Endothelial cell of umbilical vein (primary cell): Measurements from ENCODE around the gene SPPL2B. TPM values are rescaled to one million over a fixed set of nuclear protein-coding genes. Genes with fewer than 3 reads are reported as not detected.

Experiments
- BruUV-seq: library from RNA; stranded (reverse); fragments of 400-500 nt; replicated peaks from 2 replicates; lab custom pipeline; 2021; lab: Mats Ljungman, UMichigan
- CTCF ChIA-PET: fragments of 300-600, 350-600 bp; sonication (Branson Sonifier 250); formaldehyde crosslinking; loops from one replicate; lab custom pipeline; 2021; ENCODE audit warnings: antibody characterized with exemption, inconsistent platforms; lab: Charles Lee
- POLR2A ChIA-PET: fragments of 300-600, 350-600 bp; sonication (Branson Sonifier 250); formaldehyde crosslinking; loops from one replicate; lab custom pipeline; 2021; ENCODE audit warnings: antibody characterized with exemption, inconsistent platforms; lab: Charles Lee
- DNase-seq: peaks from one replicate; pipeline ENCODE4 v3.0.0-alpha.2; 2011; ENCODE audit warnings: low read depth, low spot score
- FAIRE-seq: peaks from 2 replicates; lab custom pipeline; 2011; peaks lifted over from hg19 to GRCh38; lab: Jason Lieb, UNC
- H2AFZ ChIP-seq: 2 replicates; pipeline ENCODE4 v1.6.0; 2012; ENCODE audit warnings: low read depth, low read length, control low read depth, inconsistent platforms
- H3K27ac ChIP-seq: 2 replicates; pipeline ENCODE4 v1.5.1; 2011; ENCODE audit warnings: low read depth, mild to moderate bottlenecking, control low read depth, low read length, moderate library complexity; ENCODE audit not compliant: insufficient read depth
- H3K27me3 ChIP-seq, 2 experiments: 2 replicates each; pipeline versions ENCODE4 v1.6.0 to v1.6.1; 2011; ENCODE audit warnings: low read length in 2 of 2, mixed read lengths in 1 of 2; ENCODE audit not compliant: control insufficient read depth in 2 of 2, insufficient read depth in 2 of 2
- H3K36me3 ChIP-seq, 2 experiments: 2 replicates in 1 of 2; 3 replicates in 1 of 2; pipeline ENCODE4 v1.5.1; 2011; ENCODE audit warnings: low read length in 2 of 2, mild to moderate bottlenecking in 1 of 2, moderate library complexity in 1 of 2; ENCODE audit not compliant: control insufficient read depth in 2 of 2, insufficient read depth in 2 of 2; ENCODE audit errors: extremely low read depth in 1 of 2
- H3K4me1 ChIP-seq: 3 replicates; pipeline ENCODE4 v1.5.1; 2011; ENCODE audit warnings: mild to moderate bottlenecking, low read length; ENCODE audit not compliant: control insufficient read depth, insufficient read depth; ENCODE audit errors: extremely low read depth
- H3K4me2 ChIP-seq: 2 replicates; pipeline ENCODE4 v1.6.1; 2011; ENCODE audit warnings: low read length, control low read depth, mixed read lengths; ENCODE audit not compliant: insufficient read depth
- H3K4me3 ChIP-seq, 3 experiments: fragments of 200-600 bp in 1 of 3; sonication (generic), shearing (Covaris generic) in 1 of 3; replicated peaks in 1 of 3; 2 replicates each; pipeline ENCODE4 v1.5.1; 2011 to 2016; ENCODE audit warnings: control low read depth in 3 of 3, low read length in 3 of 3, mild to moderate bottlenecking in 2 of 3, inconsistent platforms in 1 of 3, low read depth in 1 of 3, moderate library complexity in 1 of 3; ENCODE audit not compliant: insufficient read depth in 1 of 3
- H3K79me2 ChIP-seq: 2 replicates; pipeline ENCODE4 v1.6.0; 2012; ENCODE audit warnings: low read length, inconsistent platforms; ENCODE audit not compliant: control insufficient read depth, insufficient read depth
- H3K9ac ChIP-seq: replicated peaks from 2 replicates; pipeline ENCODE3; 2011; ENCODE audit warnings: low read length, control low read depth; ENCODE audit not compliant: insufficient read depth; ENCODE audit errors: extremely low read depth
- H3K9me1 ChIP-seq: replicated peaks from 3 replicates; pipeline ENCODE4 v1.6.0; 2011; ENCODE audit warnings: mild to moderate bottlenecking, low read length; ENCODE audit not compliant: control insufficient read depth, insufficient read depth; ENCODE audit errors: extremely low read depth
- H3K9me3 ChIP-seq: replicated peaks from 2 replicates; pipeline ENCODE4 v1.5.1; 2012; ENCODE audit warnings: low read length, inconsistent platforms; ENCODE audit not compliant: control insufficient read depth, insufficient read depth
- H4K20me1 ChIP-seq: replicated peaks from 2 replicates; pipeline ENCODE3; 2011; ENCODE audit warnings: mild to moderate bottlenecking, low read length; ENCODE audit not compliant: control insufficient read depth, insufficient read depth; ENCODE audit errors: extremely low read depth
- CTCF ChIP-seq, 2 donors: IDR thresholded peaks; 1 replicate in 1 of 2; 2 replicates in 1 of 2; pipeline ENCODE4 v1.5.1; 2011; ENCODE audit warnings: low read length in 2 of 2, mild to moderate bottlenecking in 2 of 2, moderate library complexity in 2 of 2, control low read depth in 1 of 2, inconsistent platforms in 1 of 2, low read depth in 1 of 2; ENCODE audit not compliant: insufficient read depth in 1 of 2; ENCODE audit errors: extremely low read depth in 1 of 2
- EZH2 ChIP-seq: IDR thresholded peaks from 2 replicates; pipeline ENCODE4 v1.6.1; 2012; ENCODE audit warnings: borderline replicate concordance, low read depth, mild to moderate bottlenecking, moderate library complexity, low read length, inconsistent platforms; ENCODE audit not compliant: severe bottlenecking
- GATA2 ChIP-seq: IDR thresholded peaks from 2 replicates; pipeline ENCODE4 v1.7.0; 2011; ENCODE audit warnings: low read depth, mild to moderate bottlenecking, moderate library complexity, mixed read lengths, low read length; ENCODE audit not compliant: insufficient read length, insufficient read depth
- JUN ChIP-seq: IDR thresholded peaks from 2 replicates; pipeline ENCODE4 v1.6.1; 2011; ENCODE audit warnings: borderline replicate concordance, low read depth; ENCODE audit not compliant: insufficient read length, insufficient read depth
- MAX ChIP-seq: IDR thresholded peaks from 2 replicates; pipeline ENCODE4 v1.6.1; 2011; ENCODE audit not compliant: insufficient read depth, insufficient read length
- MYC ChIP-seq: IDR thresholded peaks from one replicate; pipeline ENCODE4 v1.6.1; 2011; ENCODE audit warnings: mild to moderate bottlenecking, low read depth, low read length
- POLR2AphosphoS5 ChIP-seq: IDR thresholded peaks from 2 replicates; pipeline ENCODE4 v1.6.1; 2012; ENCODE audit warnings: low read depth, mild to moderate bottlenecking, control low read depth, low read length, moderate library complexity; ENCODE audit not compliant: insufficient read depth
- dilution Hi-C: fragments of 300-500 bp; cut with MboI; formaldehyde crosslinking; loops from one replicate; pipeline ENCODE4 v1.15.0; 2019; ENCODE audit warnings: low sequenced_read_pairs; ENCODE audit not compliant: extremely low pct_ligation_motif_present
- intact Hi-C: fragments of 100-400 bp; cut with micrococcal nuclease; formaldehyde crosslinking; loops from one replicate; pipeline ENCODE4 v1.10.0; 2022
- polyA plus RNA-seq, 4 experiments: library from polyadenylated mRNA; depleted of rRNA in 3 of 4; stranded (reverse) in 3 of 4; unstranded in 1 of 4; fragments of >200 nt; gene quantifications; 2 replicates each; pipeline versions ENCODE4 v1.2.1 to v1.2.3, GENCODE V29; 2011 to 2012; ENCODE audit warnings: missing spikeins in 1 of 4
- total RNA-seq: library from RNA; stranded (reverse); gene quantifications from 2 replicates; pipeline ENCODE4 v1.2.3, GENCODE V29; 2021

SPPL2B gene
- total and polyA plus RNA-seq, 2 donors (not counting 3 experiments of a cell fraction or from before 2014, with no cell fraction given), result 60.7 to 62.7 TPM

- H3K36me3 ChIP-seq, result no peaks in the 10 kb centered on the region
- H3K27me3 ChIP-seq, result peaks cover 5 to 11% of the 10 kb centered on the region in 2 experiments
- H3K79me2 ChIP-seq, result no peaks in the 10 kb centered on the region
- H3K9ac ChIP-seq, result no peak overlapping the region
- no peak overlapping the region for H3K4me3 ChIP-seq
- H3K4me2 ChIP-seq, result no peak overlapping the region
- no peaks in the 10 kb centered on the region for H4K20me1 ChIP-seq
- DNase-seq, result no peak
- no peaks in the 10 kb centered on the region for H3K9me1 ChIP-seq
- no peak overlapping the region for H3K27ac ChIP-seq
- no peak for FAIRE-seq
- dilution Hi-C loops, result no loop called here
- TF ChIP-seq EZH2 (no peak), GATA2 (no peak), MAX (no peak), POLR2AphosphoS5 (no peak), MYC (no peak), CTCF (IDR thresholded peaks at IDR 0.05; ENCODE audit: extremely low read depth in 1 of 2, insufficient read depth in 1 of 2, low read depth in 1 of 2, low read length in 2 of 2) (no peak), JUN (no peak)
- ChIA-PET POLR2A (no interaction called here), CTCF (no interaction called here)
- intact Hi-C loops, result no loop called here
- no peaks in the 10 kb centered on the region for H3K4me1 ChIP-seq
- no peak overlapping the region for H2AFZ ChIP-seq
- no TSS peak for BruUV-seq
- no peaks in the 10 kb centered on the region for H3K9me3 ChIP-seq
Observed at GRCh38 chr19:2362970-2363300, 34.5 kb downstream of the SPPL2B start.
